MM.1S (cell line): ENCODE measurements around the gene ADSS2.

Experiments used
- DNase-seq: peaks from one replicate; pipeline ENCODE4 v3.0.0-alpha.2; 2015
- H2AFZ ChIP-seq: fragments of 300-600 bp; sonication (generic); 2 replicates; pipeline ENCODE4 v1.6.0; 2016; ENCODE audit warnings: antibody characterized with exemption, low read length
- H3F3A ChIP-seq: fragments of 300-600 bp; sonication (generic); 2 replicates; pipeline ENCODE4 v1.6.1; 2016; ENCODE audit warnings: mild to moderate bottlenecking, antibody characterized with exemption, low read length, moderate library complexity, mixed read lengths; ENCODE audit not compliant: insufficient read depth
- H3K27ac ChIP-seq: fragments of 300-600 bp; sonication (generic); 2 replicates; pipeline ENCODE4 v1.5.1; 2016; ENCODE audit warnings: mild to moderate bottlenecking, low read length
- H3K27me3 ChIP-seq: fragments of 300-600 bp; sonication (generic); replicated peaks from 2 replicates; pipeline ENCODE4 v1.6.0; 2016; ENCODE audit warnings: low read length; ENCODE audit not compliant: insufficient read depth
- H3K36me3 ChIP-seq: fragments of 300-600 bp; sonication (generic); replicated peaks from 2 replicates; pipeline ENCODE4 v1.6.1; 2016; ENCODE audit warnings: mild to moderate bottlenecking, low read length, mixed read lengths; ENCODE audit not compliant: insufficient read depth
- H3K4me1 ChIP-seq: fragments of 300-600 bp; sonication (generic); 2 replicates; pipeline ENCODE4 v1.6.1; 2016; ENCODE audit warnings: low read length, mixed read lengths
- H3K4me2 ChIP-seq: fragments of 300-600 bp; sonication (generic); 2 replicates; pipeline ENCODE4 v1.6.0; 2016; ENCODE audit warnings: low read depth, low read length
- H3K4me3 ChIP-seq: fragments of 300-600 bp; sonication (generic); 2 replicates; pipeline ENCODE4 v1.5.1; 2016; ENCODE audit warnings: low read length, mixed read lengths
- H3K79me2 ChIP-seq: fragments of 300-600 bp; sonication (generic); 2 replicates; pipeline ENCODE4 v1.6.1; 2016; ENCODE audit warnings: mixed run types, low read length, mixed read lengths
- H3K9ac ChIP-seq: fragments of 300-600 bp; sonication (generic); 2 replicates; pipeline ENCODE4 v1.6.1; 2016; ENCODE audit warnings: low read length, mixed read lengths
- H3K9me2 ChIP-seq: fragments of 300-600 bp; sonication (generic); replicated peaks from 2 replicates; pipeline ENCODE4 v1.6.1; 2016; ENCODE audit warnings: mild to moderate bottlenecking, low read length, mixed read lengths; ENCODE audit not compliant: insufficient read depth
- H3K9me3 ChIP-seq: fragments of 300-600 bp; sonication (generic); replicated peaks from 2 replicates; pipeline ENCODE4 v1.6.1; 2016; ENCODE audit warnings: mild to moderate bottlenecking, low read length, mixed read lengths; ENCODE audit not compliant: insufficient read depth
- H4K20me1 ChIP-seq: fragments of 300-600 bp; sonication (generic); 2 replicates; pipeline ENCODE4 v1.6.1; 2016; ENCODE audit warnings: mild to moderate bottlenecking, low read length, moderate library complexity, mixed read lengths; ENCODE audit not compliant: insufficient read depth
- CTCF ChIP-seq: fragments of 300-600 bp; sonication (generic); IDR thresholded peaks from 2 replicates; pipeline ENCODE4 v1.5.1; 2016; ENCODE audit warnings: antibody characterized with exemption, low read length, mixed read lengths
- EZH2 ChIP-seq: fragments of 300-600 bp; sonication (generic); optimal IDR thresholded peaks from 2 replicates; pipeline ENCODE3; 2017; ENCODE audit warnings: low read depth, mild to moderate bottlenecking, antibody characterized with exemption, low read length, mixed read lengths
- EZH2phosphoT487 ChIP-seq: fragments of 300-600 bp; sonication (generic); IDR thresholded peaks from 2 replicates; pipeline ENCODE4 v1.6.1; 2018; ENCODE audit warnings: antibody characterized with exemption, low read length

Gene ADSS2

GRCh38 chr1:244448279-244449036 lies 3.3 kb downstream of the ADSS2 start:
- H3K27ac ChIP-seq, result no peak overlapping the region
- peaks cover 9% of the 10 kb centered on the region for H3K36me3 ChIP-seq
- no peak for DNase-seq
- peaks cover 19% of the 10 kb centered on the region for H3K4me1 ChIP-seq
- H3K4me2 ChIP-seq, result no peak overlapping the region
- H3K9me2 ChIP-seq, result no peaks in the 10 kb centered on the region
- peaks cover 79% of the 10 kb centered on the region for H3K79me2 ChIP-seq
- H2AFZ ChIP-seq, result no peak overlapping the region
- TF ChIP-seq CTCF (no peak), EZH2phosphoT487 (no peak), EZH2 (no peak)
- no peak overlapping the region for H3K4me3 ChIP-seq
- H3K27me3 ChIP-seq, result no peaks in the 10 kb centered on the region
- H3F3A ChIP-seq, result peaks cover 16% of the 10 kb centered on the region
- H4K20me1 ChIP-seq, result peaks cover 20% of the 10 kb centered on the region; the same call in 1 of the 2 replicates
- H3K9ac ChIP-seq, result no peak overlapping the region
- H3K9me3 ChIP-seq, result no peaks in the 10 kb centered on the region

- TF ChIP-seq EZH2 (no peak), CTCF (no peak), EZH2phosphoT487 (no peak)
These were observed 4.2 kb downstream of the ADSS2 start for GRCh38 chr1:244447552-244447951.

GRCh38 chr1:244447024-244447423 lies 4.7 kb downstream of the ADSS2 start:
- H3K4me2 ChIP-seq, result no peak overlapping the region
- peaks cover 93% of the 10 kb centered on the region for H3K79me2 ChIP-seq
- H3K9me2 ChIP-seq, result no peaks in the 10 kb centered on the region
- H3K9ac ChIP-seq, result no peak overlapping the region
- peaks cover 9% of the 10 kb centered on the region for H3K36me3 ChIP-seq
- H3K4me1 ChIP-seq, result peaks cover 14% of the 10 kb centered on the region
- no peak overlapping the region for H3K4me3 ChIP-seq
- no peaks in the 10 kb centered on the region for H3K27me3 ChIP-seq
- no peak overlapping the region for H2AFZ ChIP-seq
- peaks cover 20% of the 10 kb centered on the region; the same call in 1 of the 2 replicates for H4K20me1 ChIP-seq
- no peak overlapping the region for H3K27ac ChIP-seq
- TF ChIP-seq CTCF (no peak), EZH2phosphoT487 (no peak), EZH2 (no peak)
- DNase-seq, result no peak
- no peaks in the 10 kb centered on the region for H3K9me3 ChIP-seq
- peaks cover 16% of the 10 kb centered on the region for H3F3A ChIP-seq

More at GRCh38 chr1:244447552-244447951, 4.2 kb downstream of the ADSS2 start:
- no peak overlapping the region for H2AFZ ChIP-seq
- no peak overlapping the region for H3K27ac ChIP-seq
- no peaks in the 10 kb centered on the region for H3K9me3 ChIP-seq
- H3K9ac ChIP-seq, result no peak overlapping the region
- H4K20me1 ChIP-seq, result peaks cover 20% of the 10 kb centered on the region; the same call in 1 of the 2 replicates
- H3K9me2 ChIP-seq, result no peaks in the 10 kb centered on the region
- peaks cover 16% of the 10 kb centered on the region for H3F3A ChIP-seq
- H3K36me3 ChIP-seq, result peaks cover 9% of the 10 kb centered on the region
- no peak for DNase-seq
- no peak overlapping the region for H3K4me3 ChIP-seq
- no peaks in the 10 kb centered on the region for H3K27me3 ChIP-seq
- no peak overlapping the region for H3K4me2 ChIP-seq
- peaks cover 17% of the 10 kb centered on the region for H3K4me1 ChIP-seq
- H3K79me2 ChIP-seq, result peaks cover 88% of the 10 kb centered on the region
